Measurements from ENCODE around the gene MTOR.
"Not testable (repeated sequence)": the region's sequence is repeated elsewhere in the genome, so short reads cannot be mapped to it uniquely, and the experiment has no call there.

MTOR gene

DNA sequence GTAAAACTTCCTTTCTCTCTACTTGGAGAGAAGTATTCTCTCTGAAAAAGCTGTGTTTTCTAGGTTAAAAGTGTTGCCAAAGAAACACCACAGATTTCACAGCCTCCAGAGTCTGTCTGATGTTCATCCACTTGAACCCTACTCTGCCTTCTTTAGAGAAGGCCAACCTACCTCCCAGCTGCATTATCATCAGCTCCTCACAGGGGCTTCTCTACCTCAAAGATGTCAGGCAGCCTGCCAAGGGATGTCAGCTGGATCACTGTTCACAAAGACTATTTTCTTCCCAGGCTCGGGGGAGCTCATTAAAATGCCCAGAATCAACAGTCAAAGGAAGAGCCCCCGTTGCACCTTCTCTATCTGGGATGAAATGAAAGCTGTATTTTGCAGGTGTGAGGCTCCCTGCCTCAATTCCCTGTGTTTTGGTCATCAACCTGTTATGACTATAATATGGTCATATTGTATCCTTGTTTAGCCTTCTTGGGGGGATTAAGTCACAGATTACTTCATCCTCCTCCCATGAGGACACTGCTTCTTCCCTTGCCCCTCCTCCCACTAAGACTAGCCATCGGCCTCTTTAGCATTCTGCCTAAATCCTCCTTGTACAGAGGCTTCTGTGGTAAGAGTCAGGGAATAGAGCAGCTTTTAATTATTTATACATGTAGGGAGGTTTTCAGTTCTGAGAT lies 47.5 kb downstream of the MTOR start:
- no peak for DNase-seq

DNA sequence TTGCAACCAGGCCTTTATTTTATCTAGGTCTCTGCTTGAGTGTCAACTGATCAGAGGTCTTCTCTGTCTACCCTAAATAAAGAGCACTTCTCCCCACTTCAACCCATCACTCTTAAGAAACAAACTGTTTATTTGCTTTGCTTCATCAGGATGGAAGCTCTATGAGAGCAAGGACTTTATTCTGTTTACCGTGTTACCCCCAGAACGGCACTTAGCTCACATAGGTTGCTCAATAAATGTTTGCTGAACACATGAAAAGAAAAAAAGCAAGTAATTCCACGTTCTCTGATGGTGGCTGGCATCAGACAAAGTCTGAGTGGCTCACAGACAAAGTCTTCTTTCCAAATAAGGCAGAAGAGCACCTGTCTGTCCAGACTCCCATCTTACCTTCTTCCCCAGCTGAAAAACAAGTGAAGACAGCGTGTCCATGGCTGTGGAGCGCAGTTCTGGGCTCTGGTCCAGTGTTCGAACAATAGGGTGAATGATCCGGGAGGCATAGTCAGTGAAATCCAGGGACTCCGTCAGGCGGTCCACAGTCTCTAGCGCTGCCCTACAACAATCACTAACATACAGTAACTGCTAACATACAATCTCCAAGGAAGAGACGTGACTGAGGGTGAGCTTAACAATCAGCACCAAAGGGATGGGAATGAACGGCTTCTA lies 50.3 kb downstream of the MTOR start:
- DNase-seq: no peak

DNA sequence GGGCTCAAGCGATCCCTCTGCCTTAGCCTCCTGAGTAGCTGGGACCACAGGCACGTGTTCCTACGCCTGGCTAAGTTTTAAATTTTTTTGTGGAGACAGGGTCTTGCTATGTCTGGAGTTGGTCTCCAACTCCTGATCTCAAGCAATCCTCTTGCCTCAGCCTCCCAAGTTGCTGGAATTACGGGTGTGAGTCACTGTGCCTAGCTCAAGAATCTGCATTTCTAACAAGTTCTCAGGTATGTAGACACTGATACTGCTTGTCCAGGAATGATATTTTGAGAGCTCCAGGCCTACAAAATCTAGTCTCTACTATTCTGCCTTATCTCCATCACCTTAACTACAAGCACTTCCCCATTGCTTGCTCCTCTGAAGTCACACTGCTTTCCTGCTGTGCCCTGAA lies 50.9 kb downstream of the MTOR start:
- no peak for DNase-seq

DNA sequence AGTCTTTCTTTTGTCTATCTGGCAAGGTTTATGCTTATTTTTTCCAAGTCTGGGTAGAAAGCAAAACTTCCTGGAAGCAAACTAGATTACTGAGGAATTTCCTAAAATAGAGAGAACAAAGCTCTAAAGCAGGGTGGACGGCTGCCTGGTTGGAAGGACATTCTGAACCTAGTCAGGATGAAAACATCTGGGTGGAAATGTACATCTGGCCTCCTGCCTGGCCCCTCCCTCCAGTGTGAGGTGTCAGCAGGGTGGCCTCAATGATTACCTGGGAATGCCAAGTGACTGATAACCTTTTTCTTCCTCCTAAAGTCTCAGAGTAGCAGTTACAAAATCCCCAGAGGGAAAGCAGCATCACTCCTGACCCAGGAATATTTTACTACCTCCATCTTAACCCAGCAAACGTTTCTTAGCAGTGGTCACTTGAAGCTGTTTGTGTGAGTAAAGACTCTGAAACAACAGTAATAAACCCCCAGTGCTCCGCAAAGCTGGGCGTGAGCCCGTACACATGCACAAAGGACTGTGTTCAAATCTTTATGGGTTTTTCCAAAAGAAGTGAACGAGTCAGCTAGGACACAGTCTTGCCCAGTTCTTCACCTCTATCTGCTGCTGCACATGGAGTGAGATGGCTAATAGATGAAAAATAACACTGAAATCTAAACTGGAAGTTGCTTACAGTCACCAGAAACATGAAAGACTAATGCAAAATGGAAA lies 54.3 kb downstream of the MTOR start:
- no peak for DNase-seq

DNA sequence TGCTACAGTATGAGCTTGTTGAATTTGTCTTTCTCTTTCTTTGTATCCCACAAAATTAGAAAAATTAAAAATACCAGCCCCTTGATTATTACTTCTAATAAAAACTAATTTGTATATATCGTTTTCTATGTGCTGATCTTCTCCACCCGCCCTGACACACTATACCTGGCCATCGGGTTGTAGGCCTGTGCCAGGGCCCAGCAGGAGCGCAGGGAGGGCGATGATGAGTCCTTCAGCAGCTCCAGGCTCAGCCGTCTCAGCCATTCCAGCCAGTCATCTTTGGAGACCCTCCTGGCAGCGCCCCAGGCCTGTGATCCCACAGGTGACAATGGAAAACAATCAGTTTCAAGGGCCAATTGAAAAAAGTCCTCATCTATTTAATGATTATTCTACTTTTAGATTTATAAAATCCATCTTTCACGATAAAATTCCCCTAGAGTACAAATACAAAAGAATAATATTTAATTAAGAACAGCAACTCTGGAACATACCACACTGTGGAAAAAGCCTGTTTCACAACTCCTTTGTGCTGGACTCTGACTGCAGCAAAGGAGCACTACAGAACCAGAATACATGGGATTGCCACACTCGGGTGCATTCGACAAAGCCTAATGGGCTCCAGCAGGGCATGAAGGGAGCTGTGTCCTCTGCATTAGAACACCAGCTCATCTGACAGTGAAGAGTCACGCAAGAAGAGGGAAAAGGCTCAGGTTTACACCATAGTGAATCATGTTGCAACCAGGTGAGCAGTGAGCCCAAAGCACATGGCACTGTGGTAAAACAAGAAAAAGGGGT lies 57.8 kb downstream of the MTOR start:
- no peak for DNase-seq

DNA sequence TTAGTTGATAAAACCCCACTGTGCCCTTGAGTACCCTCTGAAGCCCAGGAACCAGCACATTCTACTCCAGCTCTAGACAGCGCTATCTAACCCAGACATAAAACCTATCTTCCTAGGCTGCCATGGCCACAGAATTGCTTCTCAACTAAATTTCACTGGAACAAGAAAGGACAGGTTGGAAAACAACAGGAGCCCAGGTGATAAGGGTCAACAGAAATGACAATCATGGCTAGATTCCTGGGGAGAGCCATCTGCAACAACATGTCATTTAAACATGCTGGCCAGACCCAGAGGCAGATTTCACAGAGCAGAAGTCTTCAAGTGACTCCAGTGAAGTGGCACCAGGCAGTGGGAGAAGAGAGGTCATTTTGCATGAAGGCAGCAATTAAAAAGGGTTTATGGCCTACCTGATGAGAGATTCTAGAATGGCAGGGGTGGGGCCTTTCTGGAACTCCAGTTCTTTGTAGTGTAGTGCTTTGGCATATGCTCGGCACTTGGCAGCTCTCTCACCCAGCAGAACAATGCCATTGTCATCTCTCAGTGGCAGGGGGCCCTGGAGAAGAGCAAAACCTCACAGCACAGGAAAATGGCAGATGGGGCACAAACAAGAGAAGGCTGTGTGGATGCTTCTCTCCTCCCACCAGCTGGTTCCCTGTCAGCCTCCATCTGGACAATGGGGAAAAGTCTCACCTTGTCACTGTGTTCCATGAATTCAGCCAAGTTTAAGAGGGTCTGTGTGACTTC lies 63.3 kb downstream of the MTOR start:
- peak; percentile 23 for DNase-seq

DNA sequence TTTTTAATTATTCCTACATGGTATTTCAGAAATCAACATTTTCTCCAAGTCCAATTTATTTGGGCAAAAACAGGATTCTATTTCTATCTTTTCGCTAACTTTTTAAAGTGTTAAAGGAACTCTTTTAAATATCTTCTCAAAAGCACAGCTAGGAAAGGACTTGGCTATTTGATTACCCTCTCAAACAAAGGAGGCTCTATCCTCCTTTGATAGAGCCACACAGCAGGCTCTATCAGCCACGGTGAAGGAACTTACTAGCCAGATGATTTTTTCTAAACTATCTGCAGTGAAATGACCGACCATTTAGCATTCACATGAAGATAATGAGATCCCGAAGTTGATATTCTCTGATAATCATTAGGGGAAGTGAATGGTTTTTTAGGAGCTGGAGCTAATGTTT lies 64.1 kb downstream of the MTOR start:
- DNase-seq: no peak

DNA sequence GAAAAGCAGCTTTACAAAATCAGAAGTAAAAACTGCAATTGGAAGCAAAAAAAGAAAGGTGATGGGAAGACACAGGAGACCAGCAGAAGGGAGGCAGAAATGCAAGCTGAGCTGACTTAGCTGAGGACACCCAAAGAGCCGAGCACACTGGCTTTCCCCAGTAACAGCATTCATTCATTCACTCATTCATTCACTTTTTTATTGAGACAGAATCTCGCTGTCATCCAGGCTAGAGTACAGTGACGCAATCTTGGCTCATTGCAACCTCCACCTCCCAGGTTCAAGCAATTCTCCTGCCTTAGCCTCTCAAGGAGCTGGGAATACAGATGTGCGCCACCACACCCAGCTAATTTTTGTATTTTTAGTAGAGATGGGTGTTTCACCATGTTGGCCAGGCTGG lies 65.0 kb downstream of the MTOR start:
- no peak for DNase-seq

DNA sequence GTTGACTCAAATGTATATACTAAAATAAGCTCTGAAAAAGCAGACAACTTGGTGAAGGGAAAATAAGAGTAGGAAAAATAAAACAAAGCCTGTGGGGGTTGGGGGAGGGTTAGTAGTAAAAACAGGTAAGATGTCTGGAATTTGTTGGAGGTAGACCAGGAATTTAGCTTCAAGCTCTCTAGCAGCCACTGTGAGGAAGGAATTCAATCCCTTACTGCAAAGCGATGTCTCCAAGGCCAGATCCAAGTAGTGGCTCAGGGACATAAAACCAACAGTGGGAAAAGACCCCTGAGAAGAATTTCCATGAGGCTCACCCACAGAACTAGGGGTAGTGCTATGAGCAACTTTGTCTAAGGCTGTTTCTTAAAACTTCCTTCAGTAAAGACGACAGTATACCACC lies 65.4 kb downstream of the MTOR start:
- no peak for DNase-seq

DNA sequence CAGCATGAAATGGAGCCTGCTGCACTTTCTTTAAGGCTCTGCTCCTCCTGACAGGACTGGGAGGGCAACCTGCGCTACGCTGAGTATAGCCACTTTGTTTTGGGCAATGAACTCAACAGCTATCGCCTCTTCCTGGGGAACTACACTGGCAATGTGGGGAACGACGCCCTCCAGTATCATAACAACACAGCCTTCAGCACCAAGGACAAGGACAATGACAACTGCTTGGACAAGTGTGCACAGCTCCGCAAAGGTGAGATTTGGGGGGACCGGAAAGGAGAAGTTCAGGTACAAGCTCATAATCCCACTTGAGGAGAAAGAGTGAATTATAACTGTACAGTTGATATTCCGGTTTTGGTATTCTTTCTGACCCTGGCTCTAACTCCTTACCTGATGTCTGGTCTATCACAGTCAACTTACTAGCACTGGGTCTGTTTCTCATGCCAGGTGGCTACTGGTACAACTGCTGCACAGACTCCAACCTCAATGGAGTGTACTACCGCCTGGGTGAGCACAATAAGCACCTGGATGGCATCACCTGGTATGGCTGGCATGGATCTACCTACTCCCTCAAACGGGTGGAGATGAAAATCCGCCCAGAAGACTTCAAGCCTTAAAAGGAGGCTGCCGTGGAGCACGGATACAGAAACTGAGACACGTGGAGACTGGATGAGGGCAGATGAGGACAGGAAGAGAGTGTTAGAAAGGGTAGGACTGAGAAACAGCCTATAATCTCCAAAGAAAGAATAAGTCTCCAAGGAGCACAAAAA lies 67.8 kb downstream of the MTOR start:
- DNase-seq: no peak

DNA sequence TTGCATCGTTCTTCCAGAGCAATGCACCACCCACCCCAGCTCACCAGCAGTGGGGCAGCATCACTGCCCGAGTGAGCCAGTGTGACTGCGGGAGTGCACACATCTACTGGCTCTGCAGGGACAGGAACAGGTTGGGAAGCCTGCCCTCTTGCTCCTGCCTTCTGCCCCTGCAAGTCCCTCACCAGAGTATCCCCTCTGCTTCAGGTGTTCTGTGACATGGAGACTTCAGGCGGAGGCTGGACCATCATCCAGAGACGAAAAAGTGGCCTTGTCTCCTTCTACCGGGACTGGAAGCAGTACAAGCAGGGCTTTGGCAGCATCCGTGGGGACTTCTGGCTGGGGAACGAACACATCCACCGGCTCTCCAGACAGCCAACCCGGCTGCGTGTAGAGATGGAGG lies 69.0 kb downstream of the MTOR start:
- DNase-seq: no peak

DNA sequence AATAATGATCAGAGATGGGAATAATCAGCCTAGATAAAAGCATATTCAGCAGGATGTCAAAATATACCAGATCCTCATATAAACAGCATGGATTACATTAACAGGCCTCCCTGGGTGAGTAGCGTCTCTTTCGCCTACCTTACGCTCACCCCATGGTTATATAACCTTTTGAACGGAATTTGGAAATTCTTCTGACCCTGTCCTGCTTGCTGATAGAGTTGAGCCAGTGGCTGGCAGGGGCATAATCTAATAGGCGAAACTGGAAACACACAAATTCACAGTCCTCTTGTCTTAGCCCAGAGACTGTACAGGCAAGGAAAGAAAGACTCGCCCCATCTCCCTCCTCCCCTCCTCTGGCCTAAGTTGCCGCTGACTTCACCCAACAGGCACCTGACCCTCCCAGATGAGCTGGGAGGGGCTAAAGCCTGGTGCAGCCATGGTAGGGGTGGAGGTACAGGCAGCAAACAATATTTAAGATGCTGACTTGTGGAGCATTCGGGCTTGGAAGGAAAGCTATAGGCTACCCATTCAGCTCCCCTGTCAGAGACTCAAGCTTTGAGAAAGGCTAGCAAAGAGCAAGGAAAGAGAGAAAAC lies 73.4 kb downstream of the MTOR start, which contains the start of gene ANGPTL7:
Gene ANGPTL7, plus strand, starts transcription at position 498 of the 594 bp plus-strand sequence. CDS start 225 bp downstream, outside the sequence.
- DNase-seq: no peak

DNA sequence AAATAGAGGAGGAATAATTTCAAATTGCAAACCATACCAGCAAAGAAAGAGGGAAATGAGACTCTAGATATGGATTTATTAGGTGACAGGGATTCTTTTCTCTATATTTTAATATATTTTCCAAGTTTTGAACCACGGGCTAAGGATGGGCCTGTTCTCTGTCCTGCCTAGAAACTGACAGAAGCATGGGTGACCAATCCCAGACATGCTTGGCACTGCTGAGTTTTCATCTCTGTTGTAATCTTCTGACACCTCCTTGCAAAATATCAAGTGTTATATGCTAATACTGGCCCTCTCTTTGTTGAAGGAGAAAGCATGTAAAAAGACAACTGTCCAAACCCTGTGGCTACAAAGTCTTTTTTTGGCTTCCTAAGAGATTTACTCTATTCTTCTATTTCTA lies 74.0 kb downstream of the MTOR start:
- DNase-seq: no peak

DNA sequence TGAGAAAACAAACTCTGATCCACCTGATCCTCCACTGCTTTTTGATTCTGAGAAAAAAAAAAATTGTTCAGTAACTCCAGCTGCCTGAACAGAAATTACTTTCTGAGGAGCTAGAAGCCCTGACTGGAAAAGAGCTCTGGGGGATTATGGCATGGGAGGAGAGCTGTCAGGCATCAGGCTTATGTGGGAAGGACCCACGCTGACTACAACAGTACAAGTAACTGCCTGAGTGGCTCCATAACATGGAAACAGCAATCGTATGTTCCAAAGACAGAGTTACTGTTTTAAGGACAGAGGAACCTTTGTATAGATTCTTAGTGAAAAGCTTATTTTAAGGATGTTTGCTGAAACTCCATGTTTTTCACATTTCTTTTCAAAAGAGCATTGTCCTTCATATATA lies 74.4 kb downstream of the MTOR start:
- DNase-seq: peak; percentile 30

DNA sequence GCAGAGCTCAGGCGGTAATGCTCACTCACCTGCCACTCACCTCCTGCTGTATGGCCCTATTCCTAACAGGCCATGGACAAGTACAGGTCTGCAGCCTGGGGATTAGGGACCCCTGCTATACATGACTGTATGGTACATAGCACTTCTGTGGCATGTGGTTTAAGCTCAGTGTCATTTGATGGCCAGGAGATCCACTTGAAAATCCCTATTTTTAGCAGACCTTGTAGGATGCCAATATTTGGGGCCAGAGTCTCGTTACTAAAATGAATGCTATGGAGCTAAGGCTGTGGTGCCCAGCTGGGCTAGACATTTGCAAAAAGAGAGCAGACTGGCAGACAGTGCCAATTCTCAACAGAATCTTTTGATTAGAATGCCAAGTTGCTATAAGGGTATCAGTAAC lies 74.9 kb downstream of the MTOR start:
- peak; percentile 5 for DNase-seq

DNA sequence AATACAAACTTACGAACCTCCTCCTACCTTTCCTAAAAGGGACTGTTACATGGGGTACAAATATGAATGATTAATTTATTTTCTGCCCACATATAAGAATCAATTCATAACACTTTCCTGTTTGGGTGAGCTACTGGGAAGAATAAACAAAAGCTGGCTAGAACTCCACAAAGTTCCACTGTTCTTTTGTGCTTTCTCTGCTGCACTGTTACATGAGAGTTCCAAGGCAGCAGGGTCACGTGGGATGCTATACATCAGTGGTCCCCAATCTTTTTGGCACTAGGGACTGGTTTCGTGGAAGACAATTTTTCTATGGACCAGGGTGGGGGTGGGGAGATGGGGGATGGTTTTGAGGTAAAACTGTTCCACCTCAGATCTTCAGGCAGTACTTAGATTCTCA lies 75.4 kb downstream of the MTOR start:
- no peak for DNase-seq

DNA sequence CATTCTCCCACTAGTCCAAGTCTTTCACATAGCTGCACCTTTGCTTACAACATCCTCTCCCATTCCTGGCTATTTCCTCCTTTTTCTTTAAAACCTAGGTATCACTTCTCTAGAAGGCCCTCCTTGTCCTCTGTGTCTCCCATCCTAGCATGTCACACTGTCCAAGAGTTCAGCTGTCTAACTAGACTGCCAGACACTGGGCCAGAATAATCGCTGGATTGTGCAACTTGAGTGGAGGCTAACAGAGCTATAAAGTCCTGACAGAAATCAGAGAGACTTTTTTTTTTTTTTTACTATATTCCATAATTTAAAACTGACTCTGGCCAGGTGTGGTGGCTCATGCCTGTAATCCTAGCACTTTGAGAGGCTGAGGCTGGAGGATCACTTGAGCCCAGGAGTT lies 77.4 kb downstream of the MTOR start:
- no peak for DNase-seq

DNA sequence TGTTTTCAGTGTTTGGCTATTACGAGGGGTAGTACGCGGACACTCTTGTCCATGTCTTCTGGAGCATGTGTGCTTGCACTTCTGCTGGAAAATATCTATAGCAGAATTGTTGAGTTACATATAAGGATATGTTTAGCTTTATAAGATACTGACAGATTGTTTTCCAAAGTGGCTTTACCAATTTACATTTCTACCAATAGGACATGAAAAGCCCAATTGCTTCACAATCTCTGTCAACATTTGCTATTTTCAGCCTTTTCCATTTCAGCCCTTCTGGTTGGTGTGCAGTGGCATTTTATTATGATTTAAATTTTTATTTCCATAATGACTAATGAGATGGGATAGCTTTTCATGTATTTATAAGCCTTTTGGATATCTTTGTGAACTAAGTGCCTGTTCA lies 79.5 kb downstream of the MTOR start:
- DNase-seq: no peak

DNA sequence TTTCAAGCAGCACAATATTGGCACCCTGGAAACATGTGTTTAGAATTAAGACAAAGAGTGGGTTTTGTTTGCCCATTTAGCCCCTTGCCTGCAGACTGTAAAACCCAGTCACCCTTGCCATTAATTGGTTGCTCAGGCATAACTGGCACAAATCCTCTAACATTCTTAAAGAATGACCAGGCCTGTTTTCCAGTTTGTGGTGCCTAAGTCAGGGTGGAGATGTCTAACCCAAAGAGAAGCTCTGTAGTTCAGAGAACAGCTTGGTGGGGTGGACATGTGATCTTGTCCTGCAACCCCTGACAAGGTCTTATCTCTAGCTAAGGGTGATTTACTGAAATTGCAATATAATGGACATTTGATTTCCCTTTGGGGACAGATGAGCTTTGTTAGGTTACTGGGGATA lies 82.0 kb downstream of the MTOR start:
- DNase-seq: no peak

DNA sequence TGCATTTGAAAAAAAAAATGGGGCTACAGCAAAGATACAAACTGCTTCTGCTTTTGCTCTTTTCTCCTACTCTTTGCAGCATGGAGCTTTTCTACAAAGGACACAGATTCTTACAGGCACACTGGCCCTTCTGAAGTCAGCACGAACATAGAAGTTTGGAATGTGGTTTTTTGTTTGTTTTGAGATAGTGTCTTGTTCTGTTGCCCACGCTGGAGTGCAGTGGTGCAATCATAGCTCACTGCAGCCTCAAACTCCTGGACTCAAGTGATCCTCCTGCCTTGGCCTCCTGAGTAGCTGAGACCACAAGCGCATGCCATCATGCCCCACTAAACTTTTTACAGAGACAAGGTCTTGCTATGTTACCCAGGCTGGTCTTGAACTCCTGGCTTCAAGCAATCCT lies 82.6 kb downstream of the MTOR start:
- not testable (repeated sequence) for DNase-seq

DNA sequence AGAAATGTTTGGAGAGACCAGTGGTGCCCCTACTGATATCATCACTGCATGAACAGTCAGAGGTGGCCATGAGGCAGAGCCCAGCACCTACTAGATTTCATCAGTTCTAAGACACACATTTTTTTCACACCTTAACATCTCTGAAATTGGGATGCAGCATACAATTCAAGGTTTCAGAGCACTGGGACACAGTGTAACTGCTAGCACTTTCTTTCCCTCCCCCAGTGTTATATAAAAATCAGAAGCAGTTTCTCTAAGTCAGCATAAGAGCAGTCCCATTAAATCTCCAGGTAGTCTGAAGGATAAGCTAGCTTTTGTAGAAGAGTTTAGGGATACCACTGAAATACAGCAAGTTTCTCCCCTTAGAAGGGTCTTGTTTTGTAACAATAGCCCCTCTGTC lies 83.2 kb downstream of the MTOR start:
- no peak for DNase-seq

Data from eye (tissue), 1 donor.